ENCODE data around the gene CELF4.

CELF4 gene

DNA sequence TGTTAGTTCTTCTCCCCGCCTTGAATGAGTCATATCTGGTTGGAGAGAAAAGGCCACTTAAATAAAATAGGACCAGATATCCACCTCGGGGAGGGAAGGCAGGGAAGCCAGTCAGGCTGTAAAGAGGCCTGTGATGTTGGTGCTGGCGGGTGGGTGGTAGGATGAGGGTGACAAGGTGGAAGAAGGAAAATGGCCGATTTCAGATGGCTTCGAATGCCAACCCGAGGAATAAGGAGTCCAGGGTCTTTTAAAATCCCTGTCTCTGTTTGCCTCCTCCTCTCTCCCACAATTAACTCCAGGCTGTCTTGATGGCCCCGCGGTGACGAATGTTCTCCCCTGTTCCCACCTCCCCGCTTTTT is 41.5 kb downstream of the CELF4 start:
- no peak for DNase-seq (ENCODE audit: low spot score)

DNA sequence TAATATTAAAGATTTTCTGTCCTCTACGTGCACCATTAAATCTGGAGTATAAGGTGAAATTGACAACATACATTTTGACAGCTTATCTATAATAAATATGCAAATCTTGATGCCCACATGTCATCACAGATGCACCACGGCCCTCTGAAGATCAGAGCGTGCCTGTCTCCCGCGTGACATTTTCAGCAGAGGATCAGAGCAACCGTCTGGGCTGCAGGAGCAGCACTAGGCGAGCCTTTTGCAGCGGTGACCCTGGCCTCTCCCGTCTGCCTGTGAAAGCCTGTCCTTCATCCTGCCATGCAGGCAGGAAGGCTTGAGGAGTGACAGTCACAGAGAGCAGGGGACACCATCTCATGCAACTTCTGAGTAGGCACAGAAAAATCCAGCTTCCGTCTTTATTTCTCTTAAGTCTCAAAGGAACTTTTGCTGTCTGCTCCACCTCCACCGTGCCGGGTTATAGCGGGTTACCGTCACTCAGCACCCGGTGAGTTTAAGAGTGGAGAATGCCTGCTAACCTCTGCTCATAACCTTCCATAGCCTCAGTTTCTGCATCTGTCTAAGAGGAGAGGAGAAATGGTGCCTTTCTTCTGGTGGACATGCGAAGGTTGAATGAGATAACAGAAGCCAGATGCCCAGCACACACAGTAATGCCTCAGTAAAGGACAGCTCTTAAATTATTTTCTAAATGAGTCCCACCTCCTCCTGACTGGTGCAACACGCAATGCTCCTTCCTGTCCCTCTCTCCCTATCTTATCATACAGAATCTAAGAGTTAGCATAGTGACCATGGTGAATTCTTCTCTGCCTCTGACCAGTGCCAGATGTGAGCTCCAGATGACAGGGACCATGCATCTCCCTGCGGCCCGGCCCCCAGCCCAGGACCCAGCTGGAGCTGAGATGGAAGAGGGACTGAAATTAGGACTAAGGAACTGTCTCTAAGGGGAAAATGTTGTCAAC is 43.8 kb downstream of the CELF4 start:
- no peak for DNase-seq (ENCODE audit: low spot score)

DNA sequence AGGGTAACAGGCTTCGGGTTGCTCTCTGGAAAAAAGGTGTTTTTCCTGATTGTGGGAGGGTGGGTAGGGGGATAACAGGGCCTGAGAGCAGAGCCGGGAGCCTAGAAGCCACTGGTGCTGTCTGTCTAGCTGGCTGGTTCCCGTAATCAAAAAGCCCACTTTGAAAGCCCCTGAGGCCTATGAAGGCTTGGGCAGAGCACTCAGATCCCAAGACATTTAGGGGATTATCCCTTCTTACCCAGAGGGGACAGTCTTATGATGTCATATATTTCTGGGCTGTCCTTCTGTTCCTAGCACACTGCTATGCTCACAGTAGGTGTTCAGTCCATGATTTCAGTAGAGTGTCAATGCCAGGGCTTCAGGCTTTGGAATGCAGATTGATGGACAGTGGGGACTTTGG is 45.1 kb downstream of the CELF4 start:
- DNase-seq (ENCODE audit: low spot score), result no peak

DNA sequence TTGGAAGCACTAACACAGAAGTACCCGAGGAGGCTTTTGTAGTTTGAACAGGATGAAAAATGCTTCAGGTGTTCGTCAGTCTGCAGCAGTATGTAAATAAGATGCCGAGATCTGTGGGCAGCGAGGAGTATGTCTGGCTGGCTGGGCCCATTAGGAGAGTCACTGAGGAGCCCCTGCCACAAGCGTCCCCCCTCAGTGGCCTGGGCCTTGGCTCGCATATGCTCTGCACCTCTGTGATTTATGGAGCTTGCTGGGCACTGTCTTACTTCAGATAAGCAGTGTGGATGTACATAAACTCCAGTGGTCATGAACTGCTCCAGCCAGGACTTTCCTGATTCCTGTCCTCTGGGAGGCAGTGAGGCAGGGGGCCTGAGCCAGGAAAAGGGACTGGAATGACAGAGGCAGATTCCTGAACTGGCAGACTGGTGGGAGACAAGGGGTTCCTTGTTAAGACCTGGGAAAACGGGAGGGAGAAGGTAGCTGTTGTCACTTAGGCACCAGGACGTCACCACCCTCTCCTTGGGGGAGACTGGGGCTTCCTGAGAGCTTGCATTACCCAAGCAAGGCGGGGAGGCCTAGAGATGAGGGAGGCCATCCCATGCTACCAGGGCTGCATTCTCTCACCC is 46.0 kb downstream of the CELF4 start:
- DNase-seq (ENCODE audit: low spot score), result no peak

DNA sequence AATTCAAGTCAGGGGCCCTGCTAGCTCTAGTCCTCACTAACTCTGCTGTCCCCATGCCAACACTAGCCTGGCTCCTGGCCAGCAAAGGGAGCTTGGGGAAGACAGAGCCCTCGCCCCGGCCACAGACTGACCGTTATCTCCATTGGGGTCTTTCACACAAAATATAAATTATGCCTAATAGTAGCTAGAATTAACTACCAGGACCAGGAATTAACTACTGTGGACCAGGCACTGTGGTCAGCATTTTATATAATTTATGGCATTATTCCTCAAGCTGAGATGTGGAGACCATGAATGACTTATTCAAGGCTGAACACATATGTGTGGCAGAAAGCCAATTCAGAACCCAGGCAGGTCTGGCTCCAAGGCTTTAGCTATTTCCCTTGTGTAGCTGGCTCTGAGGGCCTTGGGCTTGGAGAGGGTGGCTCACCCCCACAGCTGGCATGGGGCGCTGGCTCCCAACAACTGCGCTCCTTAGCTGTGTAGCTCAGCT is 49.2 kb downstream of the CELF4 start:
- no peak for DNase-seq (ENCODE audit: low spot score)

DNA sequence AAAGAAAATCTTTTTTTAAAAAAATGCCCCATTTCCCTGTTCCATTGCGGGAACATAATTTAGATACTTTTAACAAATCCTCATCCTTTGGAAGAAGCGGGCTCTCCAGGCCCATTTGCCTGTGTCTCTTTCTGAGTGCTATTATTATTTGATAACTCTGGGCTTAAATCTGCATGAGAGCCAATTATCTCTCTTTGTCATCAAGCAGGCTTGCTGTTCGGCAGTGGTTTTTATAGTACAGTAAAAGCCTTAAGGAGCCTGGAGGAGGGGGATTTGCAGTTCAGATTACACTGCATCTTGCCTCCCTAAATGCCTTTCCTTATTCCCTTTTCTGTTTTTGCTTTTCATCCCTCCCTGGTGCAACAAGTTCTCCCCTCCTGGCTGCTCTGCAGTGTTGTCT is 50.6 kb downstream of the CELF4 start:
- DNase-seq (ENCODE audit: low spot score), result no peak

DNA sequence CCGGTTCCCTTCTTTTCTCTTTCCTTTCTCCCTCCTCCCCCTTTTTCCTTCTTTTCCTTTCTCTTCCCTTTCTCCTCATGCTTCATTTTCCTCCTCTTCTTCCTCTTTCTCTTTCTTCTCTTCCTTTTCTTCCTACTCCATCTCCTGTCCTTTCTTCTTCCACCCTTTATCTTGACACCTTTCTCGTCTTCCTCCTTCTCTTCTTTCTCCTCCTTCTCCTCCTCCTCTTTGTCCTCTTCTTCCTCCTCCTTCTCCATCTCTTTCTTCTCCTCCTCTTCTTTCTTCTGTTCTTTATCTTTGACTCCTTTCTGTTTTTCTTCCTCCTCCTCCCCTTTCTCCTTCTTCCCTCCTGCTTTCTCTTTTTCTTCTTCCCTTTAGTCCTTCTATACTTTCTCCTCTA is 53.2 kb downstream of the CELF4 start:
- DNase-seq (ENCODE audit: low spot score), result no peak

DNA sequence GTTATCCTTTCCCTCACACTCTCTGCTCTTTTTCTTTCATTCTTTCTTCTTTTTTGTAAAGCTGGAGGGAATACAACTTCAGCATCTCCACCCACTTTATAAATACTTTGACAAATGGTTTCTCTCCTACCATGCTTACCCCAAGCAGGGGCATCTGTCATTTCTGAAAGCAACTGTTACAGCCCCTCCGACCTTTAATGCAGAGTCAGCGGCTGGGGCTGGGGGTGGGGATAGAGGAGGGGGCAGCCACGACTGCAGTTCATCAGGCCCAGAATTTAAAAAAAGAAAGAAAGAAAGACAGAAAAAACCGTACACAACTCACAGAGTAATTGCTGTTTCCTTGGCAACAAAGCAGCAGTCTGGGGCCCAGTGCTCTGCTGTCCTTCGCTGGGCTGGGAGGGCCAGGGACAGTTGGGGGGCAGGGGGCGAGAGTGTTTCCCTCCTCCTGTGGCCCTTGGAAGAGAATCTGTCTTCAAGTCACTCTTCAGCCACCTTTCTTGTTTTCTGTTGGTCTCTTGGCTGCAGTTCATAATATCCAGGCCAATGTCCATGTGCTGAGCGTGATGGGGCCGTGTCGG is 53.8 kb downstream of the CELF4 start:
- no peak for DNase-seq (ENCODE audit: low spot score)

DNA sequence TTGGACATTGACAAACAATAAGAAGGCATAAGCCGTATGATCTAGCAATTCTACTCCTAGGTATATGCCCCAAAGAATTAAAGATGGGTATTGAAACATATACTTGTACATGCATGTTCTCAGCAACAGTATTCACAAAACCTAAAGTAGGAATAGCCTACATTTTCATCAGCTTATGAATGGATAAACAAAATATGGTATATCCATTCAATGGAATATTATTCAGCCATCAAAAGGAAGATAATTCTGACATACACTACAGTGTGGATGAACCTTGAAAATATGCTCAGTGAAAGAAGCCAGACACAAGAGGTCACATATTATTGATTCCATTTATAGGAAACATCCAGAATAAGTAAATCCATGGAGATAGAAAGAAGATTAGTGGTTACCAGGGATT is 56.0 kb downstream of the CELF4 start:
- no peak for DNase-seq (ENCODE audit: low spot score)

DNA sequence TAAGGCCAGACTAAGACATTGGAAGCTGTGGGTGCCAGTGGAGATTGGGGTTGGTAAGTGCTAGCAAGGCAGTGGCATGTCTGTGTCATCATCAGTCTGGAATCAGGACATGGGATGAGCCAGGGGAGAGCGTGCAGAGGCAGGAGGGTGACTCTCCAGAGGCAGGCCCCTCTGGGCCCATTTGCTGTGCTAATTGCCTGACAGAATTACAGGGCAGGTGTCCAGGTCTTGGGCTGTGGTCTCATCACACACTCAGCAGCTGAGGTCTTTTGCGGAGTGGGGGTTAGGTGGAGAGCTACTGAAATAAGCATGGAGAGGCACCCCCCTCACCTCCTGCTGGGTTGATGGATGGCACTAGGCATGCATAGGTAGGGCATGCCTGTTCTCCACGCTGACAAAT is 57.4 kb downstream of the CELF4 start:
- DNase-seq (ENCODE audit: low spot score), result no peak

DNA sequence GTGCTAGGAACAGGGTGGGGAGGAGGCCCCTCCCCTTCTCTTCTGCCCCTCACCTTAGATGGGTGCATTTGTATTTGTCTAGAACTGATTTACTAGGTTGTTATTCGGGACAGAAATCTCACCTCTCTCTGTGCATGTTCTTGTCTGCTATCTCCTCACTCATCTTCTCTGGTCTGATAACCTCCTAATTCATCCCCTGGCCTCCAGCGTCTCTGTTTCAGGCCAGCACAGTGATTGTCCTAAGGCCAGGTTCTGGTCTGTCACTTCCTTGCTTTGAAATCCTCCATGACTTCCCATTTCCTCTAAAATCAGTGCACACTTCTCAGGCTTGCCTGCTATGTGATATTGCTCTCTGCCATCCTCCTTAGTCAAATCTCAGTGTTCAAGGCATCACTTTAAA is 58.4 kb downstream of the CELF4 start:
- no peak for DNase-seq (ENCODE audit: low spot score)

DNA sequence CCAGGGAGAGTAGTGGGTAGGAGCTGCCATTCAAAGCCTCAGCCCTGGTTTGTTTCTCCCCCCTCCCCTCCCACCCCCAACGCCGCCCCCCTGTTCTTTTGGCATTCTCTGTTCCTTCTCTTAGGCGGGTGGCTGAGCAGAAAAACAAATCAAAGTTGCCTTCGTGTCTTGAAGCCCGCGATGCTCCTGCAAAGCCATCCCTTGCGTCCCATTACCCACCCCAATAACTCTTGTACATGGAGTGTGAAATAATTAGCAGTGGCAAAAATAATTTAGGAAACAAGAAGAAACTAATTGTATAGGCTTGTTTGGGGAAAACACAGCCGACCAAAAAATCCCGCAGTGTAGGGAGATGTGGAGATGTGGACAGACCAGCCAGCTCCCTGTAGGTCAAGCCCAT is 59.6 kb downstream of the CELF4 start:
- DNase-seq (ENCODE audit: low spot score), result no peak

DNA sequence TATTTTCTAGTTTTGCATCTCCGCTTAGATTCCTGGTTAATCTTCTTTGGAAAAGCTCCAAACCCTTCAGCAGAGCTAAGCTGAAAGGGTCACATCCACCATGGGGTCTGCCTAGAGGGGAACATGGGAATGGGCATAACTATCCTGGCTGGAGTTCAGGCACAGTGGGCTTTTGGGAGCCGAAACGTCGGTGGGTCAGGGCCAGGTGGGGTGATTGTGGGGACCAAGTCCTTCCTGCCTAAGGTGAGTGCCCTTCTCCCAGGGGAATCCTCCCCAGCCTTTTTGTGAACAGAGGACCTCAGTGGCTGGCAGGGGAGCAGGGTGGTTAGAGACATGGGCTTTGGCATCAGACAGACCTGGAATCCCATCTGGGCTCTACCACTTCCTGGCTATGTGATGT is 60.3 kb downstream of the CELF4 start:
- no peak for DNase-seq (ENCODE audit: low spot score)

DNA sequence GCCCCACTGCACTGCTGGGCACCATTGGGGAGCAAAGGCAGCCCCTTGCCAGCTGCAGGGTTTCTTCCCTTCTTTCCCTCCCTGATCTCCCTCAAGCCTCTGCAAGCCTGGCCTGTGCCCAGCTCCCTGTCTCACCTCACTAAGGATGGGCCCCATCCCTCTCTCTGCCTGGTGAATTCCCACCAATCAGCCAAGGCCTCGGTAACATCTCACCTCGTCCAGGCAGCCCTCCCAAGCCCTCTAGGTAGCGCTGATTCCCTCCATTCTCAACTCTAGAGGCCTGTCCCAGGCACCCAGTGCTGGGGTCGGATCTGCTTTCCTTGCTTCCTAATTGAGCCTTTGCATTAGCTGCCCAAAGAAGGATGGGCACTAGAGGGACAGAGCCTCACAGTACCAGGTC is 63.0 kb downstream of the CELF4 start:
- no peak for DNase-seq (ENCODE audit: low spot score)

DNA sequence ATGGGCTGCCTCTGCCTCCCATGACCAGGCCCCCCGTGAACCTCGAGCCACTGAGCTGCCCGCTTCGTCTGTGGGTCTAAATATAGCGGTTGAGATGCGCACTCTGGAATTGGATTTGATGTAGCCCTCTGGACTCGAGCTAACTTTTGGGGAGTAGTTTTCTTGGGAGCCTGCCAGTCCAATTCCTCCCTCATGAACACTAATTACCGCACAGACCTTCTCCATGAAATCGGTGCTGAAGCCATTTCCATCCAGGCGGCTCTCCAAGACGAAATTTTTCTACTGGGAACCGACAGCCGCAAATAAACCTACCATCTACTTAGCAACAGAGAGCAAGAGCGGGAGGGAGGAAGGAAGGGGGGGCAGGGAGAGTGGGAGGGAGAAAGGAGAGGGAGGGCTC is 63.6 kb downstream of the CELF4 start:
- no peak for DNase-seq (ENCODE audit: low spot score)

DNA sequence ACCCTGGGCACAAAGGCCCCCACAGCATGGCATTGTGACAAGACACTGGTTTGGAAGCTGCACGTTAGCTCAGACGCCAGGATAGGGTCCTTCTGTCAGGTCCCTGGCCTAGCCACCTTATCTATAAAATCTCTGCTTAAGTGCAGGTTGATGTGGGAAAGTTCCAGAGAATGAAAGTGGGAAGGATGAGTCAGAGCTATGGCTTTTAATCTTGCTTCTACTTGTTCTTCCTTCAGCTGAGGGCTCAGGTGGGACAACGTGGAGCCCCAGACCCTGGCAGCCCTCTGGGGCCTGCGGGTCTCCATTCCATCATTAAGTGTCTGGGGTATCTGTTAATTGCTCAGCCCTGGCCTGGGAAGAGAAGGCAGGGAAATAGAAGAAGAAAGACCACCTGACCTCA is 64.5 kb downstream of the CELF4 start:
- no peak for DNase-seq (ENCODE audit: low spot score)

DNA sequence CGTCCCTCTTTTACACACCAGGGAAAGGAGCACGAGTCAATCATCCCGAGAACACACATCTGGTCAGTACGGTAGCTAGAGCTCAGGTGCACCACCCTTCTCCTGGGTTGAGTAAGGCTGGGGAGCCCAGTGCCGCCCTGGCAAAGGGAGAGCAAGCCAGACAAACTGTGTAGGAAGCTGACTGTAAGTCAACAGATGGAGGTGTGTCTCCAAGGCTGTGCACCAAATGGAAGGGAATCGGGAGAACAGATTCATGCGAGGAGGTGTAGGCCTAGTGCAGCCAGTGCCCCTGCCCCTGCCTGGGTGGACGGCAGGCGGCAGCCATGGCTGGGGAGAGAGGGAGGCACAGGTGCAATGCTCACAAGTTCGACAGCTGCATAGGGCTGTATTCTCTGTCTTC is 65.7 kb downstream of the CELF4 start:
- DNase-seq (ENCODE audit: low spot score), result no peak

DNA sequence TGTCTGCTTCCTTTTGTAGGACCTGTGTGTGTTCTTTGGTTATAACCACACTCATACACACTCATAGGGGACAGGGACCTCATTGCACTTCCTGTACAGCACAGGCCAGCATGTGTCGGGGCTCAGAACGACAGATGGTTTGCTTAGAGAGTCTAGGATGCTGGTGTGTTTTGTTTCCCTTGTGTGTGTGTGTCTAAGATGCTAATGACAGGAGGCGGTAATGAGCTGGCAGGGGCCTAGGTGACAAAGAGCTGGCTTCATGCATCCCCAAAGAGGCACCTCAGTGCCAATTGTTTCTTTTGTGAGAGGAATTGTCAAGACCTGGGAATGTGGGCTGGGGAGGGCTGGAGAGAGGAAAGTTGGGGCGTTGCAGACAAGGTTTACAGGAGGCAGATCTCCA is 66.6 kb downstream of the CELF4 start:
- DNase-seq (ENCODE audit: low spot score), result no peak

DNA sequence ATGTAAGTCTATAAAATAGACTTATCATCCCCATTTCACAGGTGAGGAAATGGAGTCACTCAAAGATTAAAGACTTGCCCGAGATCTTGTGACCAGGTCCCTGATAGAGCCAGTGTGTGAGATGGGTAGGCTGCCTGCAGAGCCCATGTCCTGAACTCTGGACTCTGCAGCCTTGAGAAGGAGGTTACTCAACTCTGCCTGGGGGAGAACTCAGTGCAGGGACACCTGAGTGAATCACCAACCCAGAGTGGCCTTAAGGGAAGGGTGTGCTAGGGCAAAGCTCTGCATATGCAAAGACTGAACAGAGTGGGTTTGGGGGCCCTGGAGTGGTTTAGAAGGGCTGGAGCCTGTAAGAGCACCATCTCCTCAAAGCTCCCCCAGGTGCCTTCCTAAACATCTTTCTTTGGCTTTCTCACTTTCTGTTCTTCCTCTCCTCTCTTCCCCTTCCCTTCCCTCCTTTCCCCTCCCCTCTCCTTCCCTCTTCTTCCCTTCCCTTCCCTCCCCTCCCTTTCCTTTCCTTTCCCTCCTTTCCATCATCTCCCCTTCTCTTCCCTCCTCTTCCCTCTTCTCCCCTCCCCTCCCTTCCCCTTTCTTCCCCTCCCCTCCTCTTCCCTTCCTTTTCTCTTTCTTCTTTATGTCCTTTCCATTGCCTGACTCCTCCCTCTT is 67.6 kb downstream of the CELF4 start:
- DNase-seq (ENCODE audit: low spot score), result no peak

DNA sequence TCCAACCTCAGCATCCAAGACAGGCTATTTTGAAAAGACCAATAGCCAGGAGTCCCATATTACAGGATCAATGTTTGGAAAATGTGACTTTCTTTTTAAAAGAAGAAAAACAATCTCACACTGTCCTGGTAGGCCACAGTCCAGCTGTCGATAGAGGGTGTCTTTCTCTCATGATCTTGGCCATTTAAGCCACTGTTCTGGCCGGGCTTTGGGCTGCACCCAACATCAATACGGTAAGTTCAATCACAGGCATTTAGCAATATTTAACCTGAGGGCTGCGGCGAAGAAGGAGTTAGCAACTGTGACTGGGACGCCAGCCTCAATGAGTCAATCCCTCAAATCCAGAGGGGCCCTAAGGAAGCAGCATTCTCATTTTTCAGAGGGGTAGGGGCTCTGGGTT is 69.0 kb downstream of the CELF4 start:
- no peak for DNase-seq (ENCODE audit: low spot score)

DNA sequence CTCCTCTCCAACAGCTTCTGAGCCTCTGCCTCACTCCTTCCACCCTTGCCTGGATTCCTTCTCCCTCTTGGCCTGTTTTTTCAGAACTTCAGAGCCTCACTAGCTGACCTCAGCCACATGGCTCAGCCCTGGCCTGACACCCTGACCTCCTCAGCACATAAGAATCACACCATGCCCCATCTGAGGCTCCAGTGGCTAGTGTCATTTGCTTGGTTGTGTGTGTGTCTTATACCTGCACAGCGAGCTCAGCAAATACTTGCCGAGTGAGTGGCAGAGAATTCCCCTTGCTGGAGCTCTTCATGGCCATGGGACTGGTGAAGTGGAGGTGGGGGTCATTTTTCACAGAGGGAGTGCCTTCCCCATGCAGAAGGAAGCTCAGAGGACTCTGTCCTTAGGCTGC is 70.2 kb downstream of the CELF4 start:
- no peak for DNase-seq (ENCODE audit: low spot score)

DNA sequence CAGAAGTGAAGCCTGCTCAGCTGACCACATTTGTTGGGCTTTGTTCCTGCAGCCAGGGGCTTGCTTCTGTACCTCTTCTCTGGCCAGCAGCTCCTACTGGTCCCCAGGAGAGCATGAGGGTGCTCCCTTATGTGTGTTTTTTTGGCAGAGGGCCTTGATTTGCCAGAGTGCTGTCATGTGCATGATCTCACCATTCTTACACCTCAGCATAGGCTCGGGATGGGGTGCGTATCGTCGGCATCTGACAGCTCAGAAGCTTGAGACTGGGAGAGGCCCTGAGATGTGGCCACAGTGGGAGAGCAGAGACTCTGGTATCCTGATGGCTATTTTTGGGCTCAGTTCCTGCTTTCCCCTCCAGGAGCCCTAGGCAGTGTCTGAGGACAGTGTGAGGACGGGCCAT is 71.2 kb downstream of the CELF4 start:
- DNase-seq (ENCODE audit: low spot score), result no peak

Measured in HuH-7 (cell line).